GM13977 (cell line): ENCODE measurements around the gene MFN2.

Experiments
- DNase-seq: peaks from one replicate; pipeline ENCODE4 v3.0.0; 2012; ENCODE audit warnings: low spot score
- CTCF ChIP-seq: IDR thresholded peaks from 2 replicates; pipeline ENCODE4 v1.5.1; 2012; ENCODE audit warnings: mild to moderate bottlenecking, control low read depth; ENCODE audit not compliant: insufficient read depth; ENCODE audit errors: extremely low read depth, missing control alignments
- in situ Hi-C: fragments of 300-500 bp; cut with MboI; formaldehyde crosslinking; loops from one replicate; pipeline ENCODE4 v1.12.0; 2022; ENCODE audit warnings: low sequenced_read_pairs, low pct_unique_long_range_greater_than_20kb, mixed read lengths, inconsistent platforms; ENCODE audit not compliant: unreplicated experiment

MFN2 gene

GRCh38 chr1:11982010-11982392 is 1.8 kb downstream of the MFN2 start:
- DNase-seq = no peak
- no peak for TF ChIP-seq CTCF
- in situ Hi-C loops = no loop called here

GRCh38 chr1:11984121-11984520 is 3.9 kb downstream of the MFN2 start:
- no peak for TF ChIP-seq CTCF
- in situ Hi-C loops = no loop called here
- DNase-seq = no peak

DNA sequence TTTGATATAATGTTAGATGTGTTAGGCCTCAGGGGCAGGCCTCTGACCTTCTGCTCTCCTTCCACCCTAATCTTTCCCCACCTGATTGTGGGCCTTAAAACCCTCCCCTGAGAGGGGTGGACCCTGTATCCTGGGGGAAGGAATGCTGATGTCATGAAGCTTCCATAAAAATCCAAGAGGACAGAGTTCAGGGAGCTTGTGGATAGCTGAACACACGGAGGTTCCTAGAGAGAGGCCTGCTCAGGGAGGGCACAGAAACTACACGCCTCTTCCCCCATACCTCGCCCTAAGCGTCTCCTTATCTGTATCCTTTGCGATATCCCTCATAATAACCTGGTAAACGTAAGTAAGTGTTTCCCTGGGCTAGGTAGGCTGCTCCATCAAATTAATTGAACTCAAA is 4.3 kb downstream of the MFN2 start:
- no peak for DNase-seq
- in situ Hi-C loops = no loop called here
- TF ChIP-seq CTCF = no peak

- DNase-seq = no peak
- no peak for TF ChIP-seq CTCF
- in situ Hi-C loops = no loop called here
These were observed 4.9 kb downstream of the MFN2 start for GRCh38 chr1:11985171-11985570.

GRCh38 chr1:11985851-11986250 is 5.6 kb downstream of the MFN2 start:
- no peak for DNase-seq
- no peak for TF ChIP-seq CTCF
- in situ Hi-C loops = no loop called here

GRCh38 chr1:11989669-11990068 is 9.4 kb downstream of the MFN2 start:
- in situ Hi-C loops = no loop called here
- DNase-seq = peak; percentile 45
- no peak for TF ChIP-seq CTCF

GRCh38 chr1:11990303-11991032 is 10.2 kb downstream of the MFN2 start:
- TF ChIP-seq CTCF = no peak
- in situ Hi-C loops = no loop called here

More at GRCh38 chr1:11990303-11991032, 10.2 kb downstream of the MFN2 start:
- DNase-seq = no peak
